Stimulated activated CD4-positive, alpha-beta T cell treated with anti-CD3 and anti-CD28 coated beads, Interleukin-12 subunit alpha, Interleukin-12 subunit beta, amount 100 ng/mL, for 4 hours (primary cell): ENCODE data around the gene LARP6.
"Not testable (repeated sequence)": the region's sequence is repeated elsewhere in the genome, so short reads cannot be mapped to it uniquely, and the experiment has no call there.

Experiments
- DNase-seq: peaks from one replicate; pipeline ENCODE4 v3.0.0-alpha.2; 2020

LARP6 gene

DNA sequence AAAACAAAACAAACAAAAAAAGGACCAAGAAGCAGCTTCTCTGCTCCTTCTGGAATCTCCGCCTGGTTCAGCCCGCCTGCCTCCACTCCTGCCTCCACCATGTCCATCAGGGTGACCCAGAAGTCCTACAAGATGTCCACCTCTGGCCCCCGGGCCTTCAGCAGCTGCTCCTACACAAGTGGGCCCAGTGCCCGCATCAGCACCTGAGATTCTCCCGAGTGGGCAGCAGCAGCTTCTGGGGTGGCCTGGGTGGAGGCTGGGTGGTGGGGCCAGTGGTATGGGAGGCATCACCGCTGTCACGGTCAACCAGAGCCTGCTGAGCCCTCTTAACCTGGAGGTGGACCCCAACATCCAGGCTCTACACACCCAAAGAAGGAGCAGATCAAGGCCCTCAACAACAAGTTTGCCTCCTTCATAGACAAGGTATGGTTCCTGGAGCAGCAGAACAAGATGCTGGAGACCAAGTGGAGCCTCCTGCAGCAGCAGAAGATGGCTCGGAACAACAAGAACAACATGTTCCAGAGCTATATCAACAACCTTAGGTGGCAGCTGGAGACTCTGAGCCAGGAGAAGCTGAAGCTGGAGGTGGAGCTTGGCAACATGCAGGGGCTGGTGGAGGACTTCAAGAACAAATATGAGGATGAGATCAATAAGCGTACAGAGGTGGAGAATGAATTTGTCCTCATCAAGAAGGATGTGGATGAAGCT, 4.8 kb upstream of the LARP6 start:
- not testable (repeated sequence) for DNase-seq

DNA sequence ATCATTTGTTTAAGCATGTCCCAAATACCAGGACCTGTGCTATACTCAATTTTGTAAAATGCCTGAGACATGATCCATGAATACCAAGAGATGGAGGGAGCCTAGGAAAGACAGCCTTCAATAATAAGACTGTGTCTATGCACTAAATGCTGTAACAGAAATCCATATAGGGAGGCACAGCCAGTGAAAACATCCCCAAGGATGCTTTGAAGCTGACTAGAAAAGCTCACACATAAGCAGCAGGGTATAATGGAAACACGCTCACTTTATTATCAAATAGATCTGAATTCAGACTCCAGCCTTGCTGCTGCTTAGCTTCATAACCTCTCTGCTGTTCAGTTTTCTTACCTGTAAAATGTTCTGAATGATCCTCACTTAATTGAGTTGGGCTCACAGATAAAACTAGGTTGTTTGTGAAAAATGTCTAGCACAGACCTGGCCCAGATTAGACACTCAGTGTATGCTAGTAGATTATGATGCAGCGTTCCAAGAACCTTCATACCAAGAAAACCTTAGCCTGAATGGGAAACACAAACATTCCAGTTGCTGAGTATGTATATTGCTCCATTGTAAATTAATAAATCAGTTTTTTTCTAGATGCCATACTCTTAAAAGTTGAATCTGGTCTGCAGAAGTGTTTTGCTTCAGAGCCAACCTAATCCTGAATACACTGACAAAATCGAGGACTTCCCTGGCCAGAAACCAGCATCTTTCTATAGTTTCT, 3.8 kb upstream of the LARP6 start:
- no peak for DNase-seq

DNA sequence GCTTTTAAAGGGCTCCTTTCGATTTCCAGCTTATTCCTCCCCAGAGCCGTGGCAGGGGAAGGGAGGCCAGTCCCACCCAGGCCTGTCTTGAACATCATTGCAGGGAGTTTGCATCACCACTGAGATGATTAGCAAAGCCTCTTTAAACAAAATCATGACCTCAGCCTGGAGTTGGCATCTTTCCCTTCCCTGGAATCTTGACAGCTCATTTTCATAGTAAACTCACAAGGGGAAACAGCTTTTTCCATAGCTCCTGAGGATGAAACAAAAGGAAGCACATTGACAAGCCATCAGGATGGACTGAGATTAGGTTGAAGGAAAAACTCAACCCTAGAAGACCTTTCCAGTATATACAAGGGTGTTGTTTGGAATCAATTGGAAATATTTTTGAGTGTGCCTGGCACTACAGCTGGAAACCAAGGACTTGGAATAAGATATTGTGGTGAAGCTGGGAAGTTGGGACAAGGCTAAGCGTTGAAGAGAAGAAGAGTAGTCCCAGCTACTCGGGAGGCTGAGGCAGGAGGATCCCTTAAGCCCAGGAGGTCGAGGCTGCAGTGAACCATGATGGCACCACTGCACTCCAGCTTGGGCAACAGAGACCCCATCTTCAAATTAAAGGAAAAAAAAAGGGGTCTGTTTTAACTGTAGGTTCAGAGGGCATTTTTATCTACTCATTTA, 3.1 kb upstream of the LARP6 start:
- DNase-seq, result no peak

DNA sequence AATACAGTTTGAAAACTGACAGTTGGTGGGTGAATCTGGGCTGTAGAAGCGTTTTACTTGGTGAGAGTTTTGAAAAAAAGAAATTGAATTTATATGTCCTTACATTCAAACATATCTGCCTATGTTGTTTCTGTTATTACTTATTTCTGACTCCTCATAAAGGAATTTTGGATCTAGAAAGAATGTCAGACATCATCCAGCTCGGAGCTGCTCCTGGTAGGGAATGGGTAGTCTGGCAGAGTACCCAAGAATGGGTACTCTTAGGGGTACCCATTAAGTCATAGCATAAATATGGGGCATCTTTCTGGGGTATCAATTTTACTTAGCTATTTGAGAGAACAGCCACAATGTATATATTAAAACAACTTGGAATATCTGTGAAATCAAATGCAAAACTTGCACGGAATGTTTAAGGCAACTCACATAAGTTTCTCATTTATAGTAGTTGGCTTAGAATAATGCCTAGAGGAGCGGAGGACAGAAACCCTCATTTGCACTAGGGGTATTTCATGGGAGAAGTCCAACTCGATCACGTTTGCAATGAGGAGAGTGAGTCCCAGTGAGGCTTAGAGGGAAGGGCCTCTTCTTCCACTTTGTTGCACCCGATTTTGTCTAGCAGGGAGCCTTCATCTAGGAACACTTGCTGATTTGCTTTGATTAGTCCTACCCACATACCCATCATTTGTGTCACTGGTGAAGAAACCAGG, 2.4 kb upstream of the LARP6 start:
- DNase-seq, result no peak

DNA sequence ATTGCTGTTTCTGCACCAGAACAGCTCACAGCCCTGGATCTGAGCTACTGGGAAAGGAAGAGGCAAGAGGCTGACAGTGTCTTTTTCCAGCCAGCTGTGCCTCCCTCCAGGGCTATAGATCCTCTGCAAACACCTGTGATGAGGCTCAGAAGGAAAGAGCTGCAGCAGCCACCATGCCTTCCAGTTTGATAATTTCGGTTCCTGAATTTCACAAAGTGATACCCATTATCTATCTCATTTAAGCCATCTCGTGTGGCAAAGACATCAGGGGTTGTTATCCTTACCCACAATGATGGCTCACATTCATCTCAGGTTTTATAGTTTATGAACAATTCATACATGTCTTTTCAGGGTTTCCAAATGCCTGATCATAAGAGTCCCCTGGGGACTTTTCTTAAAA, 1.8 kb upstream of the LARP6 start:
- no peak for DNase-seq

DNA sequence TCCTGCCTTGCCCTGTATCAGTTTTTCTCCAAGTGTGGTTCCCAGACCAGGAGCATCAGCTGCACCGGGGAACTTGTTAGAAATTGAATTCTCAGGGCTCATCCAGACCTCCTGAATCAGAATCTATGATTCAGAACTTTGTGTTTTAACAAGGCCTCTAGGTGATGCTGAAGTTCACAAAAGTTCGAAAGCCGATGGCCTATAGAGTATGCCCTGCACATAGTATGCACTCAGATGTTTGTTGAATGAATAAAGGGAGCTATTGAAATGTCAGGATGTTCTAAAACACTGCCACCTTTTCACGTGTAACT, 664 bp upstream of the LARP6 start:
- no peak for DNase-seq

DNA sequence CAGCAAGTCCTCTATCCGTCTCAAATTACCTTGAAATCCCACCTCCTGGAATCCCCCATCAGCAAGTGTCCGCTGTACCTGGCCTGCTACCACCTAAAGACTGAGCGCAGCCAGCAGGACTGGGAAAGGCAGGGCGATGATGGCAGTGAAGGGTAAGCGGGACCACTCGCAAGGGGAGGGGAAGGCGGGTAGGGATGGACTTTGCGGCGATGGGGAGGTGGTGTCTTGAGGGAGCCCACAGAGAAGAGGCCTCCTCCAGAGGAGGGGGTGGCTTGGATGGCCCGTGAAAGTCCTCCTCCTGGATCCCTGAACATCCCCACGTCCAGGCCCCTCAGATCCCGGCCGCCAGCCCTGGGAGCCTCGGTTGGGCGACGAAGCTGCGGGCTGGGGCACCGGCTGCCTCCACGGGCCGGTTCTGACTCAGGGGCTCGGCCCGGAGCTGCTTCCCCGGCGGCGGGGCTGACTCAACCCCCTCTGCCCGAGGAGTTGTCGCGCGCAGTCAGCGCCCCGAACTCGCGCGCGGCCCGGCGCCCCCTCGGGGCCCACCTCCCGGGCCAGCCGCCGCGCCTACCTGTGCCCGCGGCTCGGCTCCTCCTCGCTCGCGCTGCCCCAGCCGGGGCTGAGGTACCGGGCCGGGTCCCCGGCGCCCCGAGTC, 512 bp downstream of the LARP6 start:
- DNase-seq, result no peak

DNA sequence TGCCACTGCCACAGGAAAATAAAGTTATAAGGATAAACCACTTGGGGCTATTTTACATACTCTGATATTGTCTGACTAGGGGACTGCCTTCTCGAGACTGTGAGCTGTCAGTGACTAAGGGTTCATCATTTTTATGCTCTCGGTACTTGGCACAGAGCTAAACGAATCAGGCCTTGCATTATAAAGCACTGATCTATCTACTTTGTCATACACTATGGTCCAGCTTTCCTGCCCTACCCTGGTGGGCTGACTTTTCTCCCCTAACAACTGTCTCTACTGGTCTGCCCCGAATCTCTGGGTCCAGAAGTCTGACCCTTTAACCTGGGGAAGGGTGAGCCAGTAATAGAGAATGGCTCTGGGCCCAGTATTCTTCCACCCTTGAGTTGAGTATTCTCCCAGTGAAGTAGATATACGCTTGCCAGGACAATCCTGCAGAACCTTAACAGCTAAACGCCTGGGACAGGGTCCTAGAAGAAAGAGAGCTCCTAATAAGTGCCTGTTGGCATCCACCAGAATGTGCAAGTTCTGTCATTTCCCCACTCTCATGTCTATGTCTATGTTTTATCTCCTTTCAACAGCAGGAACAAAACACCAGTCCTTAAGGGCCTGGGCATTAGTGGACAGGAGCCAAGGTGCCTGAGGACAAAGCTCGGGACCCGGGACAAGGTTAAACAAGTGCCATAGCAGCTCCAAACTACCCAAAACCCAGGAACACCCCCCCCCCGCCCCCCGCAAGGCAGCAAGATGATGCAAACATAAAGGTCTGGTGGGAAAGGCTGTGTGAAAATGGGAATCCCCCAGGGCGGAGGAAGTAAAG, 1.2 kb downstream of the LARP6 start:
- DNase-seq, result no peak

DNA sequence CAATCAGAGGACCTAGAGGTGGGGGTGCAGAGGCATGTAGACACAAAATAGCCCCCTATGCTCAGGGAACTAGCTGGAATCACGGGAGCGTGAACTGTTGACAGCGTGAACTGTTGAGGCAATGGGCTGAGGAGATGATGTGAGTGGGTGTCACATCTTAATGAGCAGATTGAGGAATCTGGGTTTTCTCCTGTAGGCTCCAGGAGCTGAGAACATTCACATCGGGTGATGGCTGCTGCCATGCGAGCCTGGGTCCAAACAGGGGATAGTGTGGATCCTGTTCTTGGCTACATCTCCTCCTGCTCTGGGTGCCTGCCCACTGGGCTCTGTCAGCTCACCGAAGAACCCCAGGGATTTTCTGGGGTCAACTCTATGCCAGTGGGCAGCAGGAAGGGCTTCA, 2.1 kb downstream of the LARP6 start:
- no peak for DNase-seq

DNA sequence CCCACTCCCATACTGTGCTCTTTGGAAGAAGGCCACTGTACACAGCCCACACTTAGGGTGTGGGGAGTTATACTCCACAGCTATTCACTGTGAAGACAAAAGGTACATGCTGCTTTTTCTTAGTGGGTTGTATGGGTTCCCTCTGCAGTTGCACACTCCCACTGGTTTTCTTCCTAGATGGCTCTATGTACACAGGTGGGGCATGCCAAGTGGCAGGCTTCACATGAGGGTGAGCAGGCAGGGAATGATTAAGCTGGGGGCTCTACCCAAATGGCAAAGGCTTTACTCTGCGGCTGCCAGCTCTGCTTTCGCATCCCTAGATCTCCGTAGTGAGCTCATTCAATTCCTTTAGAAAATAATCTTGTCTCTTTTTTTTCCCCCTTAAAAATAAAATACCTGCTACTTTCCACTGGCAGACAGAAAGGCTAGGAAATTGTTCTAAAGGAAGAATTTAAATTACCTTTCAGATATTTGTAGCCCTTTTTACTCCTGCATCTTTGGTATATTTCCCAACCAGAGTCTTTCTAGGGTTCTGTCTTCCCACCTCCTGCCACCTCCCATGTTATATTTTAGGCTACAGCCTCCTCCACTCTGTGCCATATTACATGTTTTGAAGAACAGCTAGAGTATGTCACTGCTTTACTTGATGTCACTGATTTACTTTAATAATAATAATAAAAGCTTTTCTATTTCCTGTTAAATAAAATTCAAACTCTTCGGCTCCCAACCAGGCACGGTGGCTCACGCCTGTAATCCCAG, 8.2 kb downstream of the LARP6 start:
- DNase-seq, result no peak

DNA sequence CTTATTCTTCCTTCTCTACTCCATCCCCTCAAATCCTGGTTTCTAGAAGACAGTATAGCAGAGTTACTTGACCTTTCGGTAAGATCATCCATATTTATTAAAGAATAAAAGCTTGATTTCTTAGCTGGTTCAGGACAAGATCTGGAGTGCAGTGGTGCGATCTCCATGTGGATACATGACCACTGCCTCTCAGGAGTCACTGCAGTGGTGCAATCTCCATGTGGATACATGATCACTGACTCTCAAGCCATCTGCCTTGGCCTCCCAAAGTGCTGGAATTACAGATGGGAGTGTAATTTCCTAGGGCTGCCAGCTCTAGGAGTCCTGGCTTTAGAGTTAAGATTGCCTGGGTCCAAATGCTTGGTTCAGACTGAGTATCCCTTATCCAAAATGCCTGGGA, 16.5 kb downstream of the LARP6 start:
- no peak for DNase-seq

DNA sequence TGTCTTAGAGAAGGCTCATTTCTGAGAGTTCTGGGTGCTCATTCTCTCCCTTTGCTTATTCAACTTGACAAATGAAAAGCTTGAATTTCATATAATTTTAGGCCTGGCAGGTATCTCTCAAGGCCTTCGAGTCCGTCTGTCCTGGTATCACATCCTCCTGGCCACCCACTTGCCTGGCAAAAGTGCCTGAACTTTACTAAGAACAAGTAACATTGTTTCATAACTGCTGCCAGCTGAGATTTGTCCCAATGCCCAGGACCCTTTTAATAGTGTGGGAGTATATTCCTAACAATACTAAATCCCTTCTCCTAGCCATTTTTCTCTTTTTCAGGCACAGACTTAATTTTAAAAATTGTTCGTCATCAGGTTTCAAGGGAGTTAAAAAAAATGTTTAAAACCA, 18.1 kb downstream of the LARP6 start:
- DNase-seq, result no peak

DNA sequence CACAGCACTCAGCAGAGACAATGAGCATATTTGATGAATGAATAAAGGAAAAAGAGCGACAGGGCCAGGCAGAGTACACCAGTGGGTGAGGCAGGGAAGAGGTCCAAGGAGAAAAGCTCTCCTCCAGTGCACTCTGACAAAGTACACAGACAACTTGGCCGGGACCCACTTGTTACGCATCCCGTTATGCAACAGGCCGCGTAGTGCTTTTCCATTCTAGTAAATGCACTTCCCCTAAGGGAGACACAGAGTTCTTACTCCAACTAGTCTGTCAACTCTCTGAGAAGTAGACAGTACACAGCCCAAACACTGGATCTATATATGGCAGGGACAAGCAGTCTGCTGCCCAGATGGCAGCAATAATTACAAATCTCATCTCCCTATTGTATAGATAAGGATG, 18.5 kb downstream of the LARP6 start:
- DNase-seq, result no peak

DNA sequence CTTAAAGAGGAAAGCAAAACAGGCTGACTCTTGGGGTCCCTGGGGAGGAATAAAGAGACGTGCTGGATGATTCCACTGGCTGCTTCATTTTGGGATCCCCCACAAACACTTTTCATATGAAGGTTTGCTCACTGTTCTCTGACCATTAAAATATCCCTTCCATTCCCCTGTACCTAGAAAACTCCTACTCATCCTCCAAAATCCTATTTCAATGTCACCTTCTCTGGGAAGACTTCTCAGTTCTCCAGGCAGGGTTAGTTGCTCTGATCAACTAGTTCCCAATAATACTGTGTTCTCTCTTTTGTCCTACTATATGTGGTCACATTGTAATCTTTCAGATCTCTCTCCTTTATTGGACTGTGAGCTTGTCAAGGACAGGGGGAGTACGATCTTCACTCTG, 19.0 kb downstream of the LARP6 start:
- DNase-seq, result no peak

DNA sequence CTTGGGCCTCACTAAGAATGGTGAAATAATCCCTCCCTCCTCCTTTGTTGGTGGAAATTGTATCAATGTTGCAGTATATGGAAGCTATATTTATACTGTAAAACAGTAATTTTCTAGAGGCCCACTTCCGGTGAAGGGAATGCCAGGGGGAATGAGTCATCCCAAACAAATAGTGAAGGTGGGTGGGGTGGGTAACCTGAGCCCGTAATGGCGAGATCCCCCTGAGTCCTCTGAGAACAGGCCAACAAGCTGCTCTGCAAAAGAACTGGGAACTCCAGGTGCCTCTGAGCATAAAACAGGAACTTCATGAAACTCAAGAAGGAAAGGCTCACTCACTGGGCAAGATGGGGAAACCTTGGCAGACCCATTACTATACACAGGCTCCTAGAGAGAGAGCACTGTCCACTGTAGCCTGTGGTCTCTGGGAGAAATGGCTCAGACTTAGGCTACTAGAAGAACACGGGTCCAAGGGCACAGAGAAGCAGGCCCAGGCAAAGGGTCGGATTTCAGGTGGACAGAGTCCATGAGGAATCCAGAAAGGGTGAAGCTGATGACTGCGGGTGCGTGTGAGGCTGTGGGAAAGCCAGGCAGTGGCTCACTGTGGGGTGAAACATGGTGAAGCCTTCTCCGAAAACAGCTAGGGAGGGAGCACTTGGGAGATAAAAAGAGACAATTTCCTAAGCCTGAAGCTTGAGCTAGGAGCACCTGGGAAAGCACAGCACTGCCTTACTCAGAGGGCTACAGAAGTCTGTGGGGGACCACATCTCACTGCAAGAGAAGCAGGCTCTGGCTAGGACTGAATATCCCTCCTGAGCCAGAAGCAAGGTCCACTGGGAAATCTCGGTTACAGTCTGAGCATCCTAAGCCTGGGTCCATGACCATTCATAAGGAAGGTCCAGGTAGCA, 19.8 kb downstream of the LARP6 start:
- no peak for DNase-seq

DNA sequence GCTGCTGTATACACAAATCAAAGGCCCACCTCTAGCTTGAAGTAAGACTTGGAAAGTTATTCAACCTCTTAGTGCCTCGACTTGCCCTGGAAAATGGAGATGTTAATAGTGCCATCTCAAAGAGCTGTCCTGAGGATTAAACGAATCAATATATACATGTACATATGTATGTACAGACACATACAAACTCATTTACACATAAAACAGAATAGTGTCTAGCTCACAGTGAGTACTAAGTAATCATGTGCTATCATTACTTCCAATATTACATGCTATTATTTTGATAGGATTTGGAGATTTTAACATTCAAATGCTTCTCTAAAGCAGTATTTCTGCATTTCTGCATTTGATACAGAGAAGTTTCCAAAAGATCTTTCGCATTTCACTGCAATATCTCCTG, 20.5 kb downstream of the LARP6 start:
- no peak for DNase-seq

DNA sequence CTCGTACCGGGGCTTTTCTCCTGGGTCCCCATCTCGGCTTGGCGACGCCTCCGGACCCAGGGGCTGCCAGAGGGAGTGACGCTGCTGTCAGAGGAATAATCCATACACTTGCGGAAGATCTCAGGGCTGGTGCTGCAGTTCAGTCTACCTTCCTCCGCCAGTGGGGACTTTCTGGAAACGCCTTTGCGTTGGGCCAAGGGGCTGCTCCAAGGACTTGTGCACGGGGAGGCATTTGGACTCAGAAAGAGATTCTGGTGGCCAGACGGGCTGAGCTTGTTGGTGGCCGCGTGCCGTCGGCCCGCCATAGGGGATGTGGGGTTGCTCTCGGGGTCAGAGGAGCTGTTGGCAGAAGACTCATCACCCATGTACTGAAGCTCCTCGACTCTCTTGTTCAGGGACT, 21.8 kb downstream of the LARP6 start:
- no peak for DNase-seq

DNA sequence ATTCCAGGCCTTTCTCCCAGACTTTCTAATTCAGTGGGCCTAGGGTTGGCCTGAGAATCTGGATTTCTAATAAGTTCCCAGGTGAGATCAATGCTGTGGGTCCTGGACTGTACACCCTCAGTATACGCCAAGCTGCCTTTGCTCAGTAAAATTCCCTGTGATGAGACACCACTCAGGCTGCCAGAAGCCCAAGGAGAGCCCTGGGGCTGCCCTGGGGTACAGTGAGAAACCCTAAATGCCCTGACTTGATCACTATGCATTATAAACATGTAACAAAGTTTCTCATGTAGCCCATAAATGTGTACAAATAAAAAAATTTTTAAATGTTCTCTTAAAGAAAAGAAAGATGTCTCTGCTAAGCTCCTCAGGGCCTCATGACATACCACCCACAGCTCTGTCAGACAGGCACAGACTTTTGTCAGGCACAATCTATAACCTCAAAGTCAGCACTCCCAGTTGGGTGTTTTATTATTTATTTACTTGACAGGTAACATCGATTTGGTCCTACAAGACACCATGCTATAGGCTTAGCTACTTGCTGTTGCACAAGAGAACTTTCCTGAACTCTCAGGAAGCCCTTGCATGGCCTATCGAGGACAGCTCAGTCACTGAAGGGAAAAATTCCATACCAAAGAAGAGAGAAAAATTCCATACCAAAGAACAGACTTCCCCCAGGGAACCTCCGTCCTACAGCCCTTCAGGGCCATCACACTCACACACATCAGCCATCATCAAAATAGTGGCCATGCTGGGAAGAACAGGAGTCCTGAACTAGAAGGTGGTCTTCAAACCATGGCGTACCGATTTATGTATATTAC, 22.7 kb downstream of the LARP6 start:
- DNase-seq, result no peak

DNA sequence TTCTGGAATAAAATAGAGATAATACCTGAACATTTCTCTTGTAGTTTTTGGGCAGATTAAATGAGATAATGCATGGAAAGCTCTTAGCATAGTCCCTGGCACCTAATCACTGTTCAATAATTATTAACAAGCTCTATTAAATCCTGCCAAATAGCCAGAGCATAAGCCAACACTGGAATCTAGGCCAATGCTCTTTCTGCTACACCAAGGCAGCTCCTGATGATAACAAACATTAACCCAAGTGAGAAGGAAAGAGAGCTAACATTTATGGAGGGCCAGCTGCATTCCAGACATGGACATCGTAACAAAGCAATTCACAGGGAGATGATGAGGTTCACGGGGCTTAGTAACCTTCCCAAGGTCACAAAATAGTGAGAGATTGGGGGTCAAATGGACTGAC, 23.3 kb downstream of the LARP6 start:
- no peak for DNase-seq
